H1 (cell line): ENCODE measurements around the gene ASCC1. TPM values are rescaled to one million over a fixed set of nuclear protein-coding genes. Genes with fewer than 3 reads are reported as not detected.
A peak's percentile ranks its signal among the peaks of the same experiment; 100 is the strongest.

Experiments used
- CTCF ChIA-PET: fragments of 300-600 bp; sonication (Branson Sonifier 250); formaldehyde crosslinking; loops from one replicate; lab custom pipeline; 2021; ENCODE audit not compliant: partially characterized antibody; lab: Charles Lee
- POLR2A ChIA-PET: fragments of 300-600 bp; sonication (Branson Sonifier 250); formaldehyde crosslinking; loops from one replicate; lab custom pipeline; 2021; ENCODE audit warnings: inconsistent platforms; ENCODE audit not compliant: partially characterized antibody; lab: Charles Lee
- DNase-seq, 2 experiments: peaks; one replicate each; pipeline versions ENCODE4 v3.0.0 to v3.0.0-alpha.2; 2010 to 2022; ENCODE audit warnings: low spot score in 2 of 2, low read depth in 1 of 2, mixed read lengths in 1 of 2
- FAIRE-seq: peaks from 2 replicates; lab custom pipeline; 2011; peaks lifted over from hg19 to GRCh38; lab: Jason Lieb, UNC
- H2AFZ ChIP-seq: 2 replicates; pipeline ENCODE4 v1.8.1; 2012; ENCODE audit warnings: low read length, inconsistent platforms
- H2AK5ac ChIP-seq: 2 replicates; pipeline ENCODE4 v1.6.1; 2013; ENCODE audit warnings: low read depth, low read length
- H2BK120ac ChIP-seq: replicated peaks from 2 replicates; pipeline ENCODE3; 2013; ENCODE audit warnings: low read depth, low read length, inconsistent platforms
- H2BK12ac ChIP-seq: 2 replicates; pipeline ENCODE4 v1.6.1; 2013; ENCODE audit warnings: low read depth, low read length
- H2BK15ac ChIP-seq: 2 replicates; pipeline ENCODE4 v1.6.1; 2013; ENCODE audit warnings: low read length
- H2BK20ac ChIP-seq: 2 replicates; pipeline ENCODE4 v1.6.1; 2013; ENCODE audit warnings: low read length
- H2BK5ac ChIP-seq: 2 replicates; pipeline ENCODE4 v1.6.1; 2013; ENCODE audit warnings: low read depth, low read length
- H3K14ac ChIP-seq: 2 replicates; pipeline ENCODE4 v1.6.1; 2013; ENCODE audit warnings: inconsistent platforms; ENCODE audit not compliant: insufficient read length
- H3K18ac ChIP-seq: 2 replicates; pipeline ENCODE4 v1.6.1; 2013; ENCODE audit warnings: low read length; ENCODE audit errors: extremely low read depth
- H3K23ac ChIP-seq: 2 replicates; pipeline ENCODE4 v1.6.1; 2013; ENCODE audit warnings: inconsistent platforms; ENCODE audit not compliant: insufficient read length
- H3K23me2 ChIP-seq: 2 replicates; pipeline ENCODE4 v1.6.1; 2013; ENCODE audit warnings: low read depth, low read length
- H3K27ac ChIP-seq: 2 replicates; pipeline ENCODE4 v1.6.1; 2011; ENCODE audit warnings: low read depth, low read length, inconsistent platforms
- H3K27me3 ChIP-seq, 4 experiments: replicated peaks in 1 of 4; 1 replicate in 1 of 4; 2 replicates in 3 of 4; pipeline versions ENCODE4 v1.6.1 to v1.8.1; 2011 to 2013; ENCODE audit warnings: low read length in 3 of 4, mild to moderate bottlenecking in 3 of 4, inconsistent platforms in 2 of 4, mixed read lengths in 2 of 4, moderate library complexity in 1 of 4; ENCODE audit not compliant: control insufficient read depth in 3 of 4, insufficient read depth in 3 of 4; ENCODE audit errors: extremely low read depth in 1 of 4
- H3K36me3 ChIP-seq, 4 experiments: 2 replicates each; pipeline versions ENCODE4 v1.6.1 to v1.8.1; 2011 to 2013; ENCODE audit warnings: mild to moderate bottlenecking in 4 of 4, low read length in 3 of 4, moderate library complexity in 2 of 4, control low read depth in 1 of 4, inconsistent platforms in 1 of 4; ENCODE audit not compliant: insufficient read depth in 4 of 4, control insufficient read depth in 2 of 4
- H3K4ac ChIP-seq: replicated peaks from 2 replicates; pipeline ENCODE3; 2013; ENCODE audit warnings: low read length, low read depth, mixed read lengths, inconsistent platforms; ENCODE audit not compliant: insufficient read length
- H3K4me1 ChIP-seq, 4 experiments: replicated peaks in 1 of 4; 1 replicate in 1 of 4; 2 replicates in 3 of 4; pipeline versions ENCODE4 v1.6.1 to v1.8.1; 2011 to 2013; ENCODE audit warnings: low read length in 3 of 4, inconsistent platforms in 2 of 4, mixed read lengths in 1 of 4; ENCODE audit not compliant: insufficient read depth in 4 of 4, control insufficient read depth in 3 of 4
- H3K4me2 ChIP-seq, 2 experiments: 2 replicates each; pipeline versions ENCODE4 v1.6.1 to v1.8.1; 2011 to 2013; ENCODE audit warnings: low read depth in 2 of 2, low read length in 2 of 2, control low read depth in 1 of 2, inconsistent platforms in 1 of 2, mild to moderate bottlenecking in 1 of 2; ENCODE audit not compliant: insufficient read depth in 1 of 2
- H3K4me3 ChIP-seq, 4 experiments: fragments of 200-600, 300-600 bp in 1 of 4; sonication (generic), shearing (Covaris generic), sonication (Bioruptor Twin) in 1 of 4; 2 replicates each; pipeline versions ENCODE4 v1.5.1 to v1.8.1; 2011 to 2016; ENCODE audit warnings: low read length in 4 of 4, low read depth in 3 of 4, control low read depth in 2 of 4, inconsistent platforms in 2 of 4, mild to moderate bottlenecking in 2 of 4, mixed read lengths in 1 of 4, moderate library complexity in 1 of 4; ENCODE audit not compliant: insufficient read depth in 2 of 4; ENCODE audit errors: extremely low read depth in 1 of 4
- H3K56ac ChIP-seq: replicated peaks from 2 replicates; pipeline ENCODE3; 2013; ENCODE audit warnings: low read depth, mild to moderate bottlenecking, mixed read lengths, low read length, inconsistent platforms; ENCODE audit not compliant: insufficient read length
- H3K79me1 ChIP-seq: 2 replicates; pipeline ENCODE4 v1.6.1; 2013; ENCODE audit warnings: low read depth, low read length, control low read depth
- H3K79me2 ChIP-seq, 2 experiments: 2 replicates each; pipeline versions ENCODE4 v1.6.1 to v1.8.1; 2012 to 2013; ENCODE audit warnings: low read length in 2 of 2, mild to moderate bottlenecking in 2 of 2, inconsistent platforms in 1 of 2; ENCODE audit not compliant: insufficient read depth in 2 of 2, control insufficient read depth in 1 of 2
- H3K9ac ChIP-seq, 4 experiments: replicated peaks in 1 of 4; 1 replicate in 1 of 4; 2 replicates in 3 of 4; pipeline versions ENCODE4 v1.6.1 to v1.8.1; 2011 to 2013; ENCODE audit warnings: low read depth in 3 of 4, low read length in 3 of 4, control low read depth in 2 of 4, mild to moderate bottlenecking in 2 of 4, moderate library complexity in 2 of 4, inconsistent platforms in 1 of 4; ENCODE audit errors: extremely low read depth in 1 of 4
- H3K9me3 ChIP-seq, 2 experiments: 2 replicates each; pipeline versions ENCODE4 v1.6.1 to v1.8.1; 2012 to 2013; ENCODE audit warnings: mild to moderate bottlenecking in 2 of 2, moderate library complexity in 2 of 2, control low read depth in 1 of 2, inconsistent platforms in 1 of 2, low read depth in 1 of 2, low read length in 1 of 2, mixed read lengths in 1 of 2; ENCODE audit not compliant: insufficient read depth in 2 of 2
- H4K20me1 ChIP-seq, 2 experiments: replicated peaks in 1 of 2; 2 replicates each; pipeline versions ENCODE3 to v1.8.1; 2011 to 2013; ENCODE audit warnings: inconsistent platforms in 2 of 2, low read length in 2 of 2, mild to moderate bottlenecking in 1 of 2; ENCODE audit not compliant: insufficient read depth in 2 of 2, control insufficient read depth in 1 of 2
- H4K5ac ChIP-seq: 2 replicates; pipeline ENCODE4 v1.6.1; 2013; ENCODE audit warnings: low read length, low read depth, mixed read lengths, inconsistent platforms; ENCODE audit not compliant: insufficient read length
- H4K8ac ChIP-seq: 2 replicates; pipeline ENCODE4 v1.8.0; 2013; ENCODE audit warnings: mild to moderate bottlenecking, moderate library complexity, low read length, inconsistent platforms; ENCODE audit not compliant: insufficient read depth; ENCODE audit errors: extremely low read depth
- H4K91ac ChIP-seq: replicated peaks from 2 replicates; pipeline ENCODE3; 2013; ENCODE audit warnings: low read length, mixed read lengths, inconsistent platforms; ENCODE audit not compliant: insufficient read length
- ASH2L ChIP-seq: fragments of 200-600, 300-600 bp; sonication (generic); IDR thresholded peaks from one replicate; pipeline ENCODE4 v1.7.1; 2017; ENCODE audit warnings: low read length
- BRCA1 ChIP-seq: IDR thresholded peaks from 2 replicates; pipeline ENCODE4 v1.6.1; 2012; ENCODE audit warnings: low read depth, low read length, improper control_type of control experiment
- GTF2F1 ChIP-seq: IDR thresholded peaks from 2 replicates; pipeline ENCODE4 v1.6.1; 2012; ENCODE audit warnings: low read depth, low read length, improper control_type of control experiment, borderline replicate concordance
- MAX ChIP-seq: IDR thresholded peaks from 2 replicates; pipeline ENCODE4 v1.6.1; 2012; ENCODE audit warnings: inconsistent platforms
- NANOG ChIP-seq: IDR thresholded peaks from 2 replicates; pipeline ENCODE4 v1.6.1; 2011; ENCODE audit warnings: low read length, low read depth, mild to moderate bottlenecking, inconsistent platforms; ENCODE audit not compliant: insufficient read depth, poor library complexity, severe bottlenecking
- POLR2A ChIP-seq, 2 experiments: IDR thresholded peaks; 1 replicate in 1 of 2; 2 replicates in 1 of 2; pipeline ENCODE4 v1.6.1; 2011; ENCODE audit warnings: low read depth in 2 of 2, low read length in 2 of 2, mild to moderate bottlenecking in 2 of 2; ENCODE audit errors: control extremely low read depth in 1 of 2
- POLR2AphosphoS5 ChIP-seq: IDR thresholded peaks from 2 replicates; pipeline ENCODE4 v1.6.1; 2011; ENCODE audit warnings: low read depth, low read length
- SIN3A ChIP-seq, 2 experiments: IDR thresholded peaks in 1 of 2; conservative IDR thresholded peaks in 1 of 2; 2 replicates each; pipeline ENCODE4 v1.6.1; 2011 to 2012; ENCODE audit warnings: low read length in 2 of 2, improper control_type of control experiment in 1 of 2, low read depth in 1 of 2, mild to moderate bottlenecking in 1 of 2
- SIRT6 ChIP-seq: IDR thresholded peaks from one replicate; pipeline ENCODE4 v1.7.1; 2012; ENCODE audit warnings: low read length, inconsistent platforms
- SP2 ChIP-seq: IDR thresholded peaks from 2 replicates; pipeline ENCODE4 v1.6.1; 2012; ENCODE audit warnings: mild to moderate bottlenecking, low read length, inconsistent platforms
- TAF1 ChIP-seq: IDR thresholded peaks from 2 replicates; pipeline ENCODE4 v1.6.1; 2011; ENCODE audit warnings: mild to moderate bottlenecking, low read depth, low read length
- TBP ChIP-seq: IDR thresholded peaks from 2 replicates; pipeline ENCODE4 v1.6.1; 2011; ENCODE audit warnings: low read depth, low read length, improper control_type of control experiment
- TCF12 ChIP-seq: IDR thresholded peaks from 2 replicates; pipeline ENCODE4 v1.6.1; 2011; ENCODE audit warnings: low read depth, mild to moderate bottlenecking, low read length
- ZNF274 ChIP-seq: IDR thresholded peaks from 2 replicates; pipeline ENCODE4 v1.7.0; 2012; ENCODE audit warnings: low read length, borderline replicate concordance; ENCODE audit errors: extremely low read depth
- WGBS, 2 experiments: shearing (Covaris generic) in 1 of 2; methylation state at CpG; one replicate each; pipeline versions ENCODE4 v1.1.6 to v1.1.7; 2013 to 2015; ENCODE audit warnings: low lambda C conversion rate in 2 of 2, mixed read lengths in 2 of 2, inconsistent platforms in 1 of 2, low coverage in 1 of 2, missing lambda C conversion rate in 1 of 2; ENCODE audit not compliant: insufficient replicate concordance in 2 of 2, insufficient coverage in 1 of 2, insufficient read length in 1 of 2; ENCODE audit errors: extremely low coverage in 1 of 2, missing lambda C conversion rate in 1 of 2; 5-methylcytosine and 5-hydroxymethylcytosine counted together
- polyA plus RNA-seq, 7 experiments: library from polyadenylated mRNA; depleted of rRNA in 3 of 7; stranded (reverse) in 5 of 7; unstranded in 2 of 7; fragments of >200 nt in 5 of 7; fragments of 200-250 nt in 2 of 7; gene quantifications; 1 replicate in 5 of 7; 2 replicates in 1 of 7; 4 replicates in 1 of 7; pipeline versions ENCODE4 v1.2.1 to v1.2.3, GENCODE V29; 2011 to 2013; ENCODE audit warnings: missing spikeins in 2 of 7, mixed read lengths in 2 of 7
- total RNA-seq: library from RNA; stranded (reverse); fragmentation: NEBNext Ultra II Directional; extraction: Animal tissue kit (Norgen Biotek cat#: 25700); gene quantifications from 2 replicates; pipeline ENCODE4 v1.2.1, GENCODE V29; 2021

The ASCC1 gene
- total and polyA plus RNA-seq, 2 of the 8 experiments (the other 6 are each of a cell fraction or from before 2014, with no cell fraction given), result 25.6 to 35.8 TPM

DNA sequence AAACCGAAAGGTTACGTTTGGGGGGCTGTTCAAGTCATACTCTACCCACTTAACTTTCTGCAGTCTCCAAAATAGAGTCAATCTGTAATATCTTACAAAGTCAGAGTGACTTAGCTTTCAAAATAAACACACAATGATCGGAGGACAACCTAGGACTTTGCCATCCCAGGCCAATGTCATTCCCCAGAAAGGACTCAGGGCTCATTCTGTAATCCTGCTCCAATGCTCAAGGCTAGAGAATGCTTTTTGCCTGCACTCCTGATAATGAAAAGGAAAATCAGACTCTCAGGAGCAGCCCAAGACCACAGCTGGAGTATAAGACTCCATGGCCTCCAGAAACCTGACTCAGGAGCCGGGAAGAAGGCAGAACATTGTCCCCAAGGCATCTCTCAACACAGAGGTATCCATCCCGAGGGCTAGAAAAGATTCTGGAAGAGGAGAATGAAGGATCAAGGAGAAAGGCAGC lies 28.5 kb upstream of the ASCC1 start:
- no peak overlapping the region for H2BK120ac ChIP-seq
- H3K23me2 ChIP-seq, result no peaks in the 10 kb centered on the region
- no peaks in the 10 kb centered on the region for H4K20me1 ChIP-seq
- 0 out of 2 replicates have a peak overlapping the region, but pooled peaks have one; percentile 3 for H2BK20ac ChIP-seq
- no peaks in the 10 kb centered on the region for H3K79me1 ChIP-seq
- H3K14ac ChIP-seq, result no peak overlapping the region
- no peak overlapping the region for H2BK12ac ChIP-seq
- H3K4me3 ChIP-seq, result no peak overlapping the region
- H3K18ac ChIP-seq, result no peak overlapping the region
- H2AK5ac ChIP-seq, result no peak overlapping the region
- WGBS, 2 experiments, result 90% methylated on average over 5 of the region's 5 CpGs; no CpG with 5 or more reads in 1 of the 2 experiments
- no peaks in the 10 kb centered on the region for H3K36me3 ChIP-seq
- no peak overlapping the region for H2AFZ ChIP-seq
- no peak for DNase-seq
- no peak overlapping the region for H3K56ac ChIP-seq
- POLR2A ChIA-PET, result interaction anchor here (1.6 to 24.2 kb wide), 2 partner anchors 16 to 32 kb away, joined by 4 to 673 read pairs; partner anchors contain the start of gene DDIT4
- H3K4ac ChIP-seq, result no peak overlapping the region
- no peaks in the 10 kb centered on the region for H3K79me2 ChIP-seq
- CTCF ChIA-PET, result interaction anchor here (2.2 to 2.3 kb wide), 2 partner anchors 29 to 31 kb away, joined by 8 to 9 read pairs; partner anchors contain the start of gene DDIT4
- no peak overlapping the region for H4K91ac ChIP-seq
- no peak overlapping the region for H4K8ac ChIP-seq
- no peak for FAIRE-seq
- H3K27ac ChIP-seq, result no peak overlapping the region
- no peak overlapping the region for H3K4me2 ChIP-seq
- H3K23ac ChIP-seq, result no peak overlapping the region
- H3K27me3 ChIP-seq, result no peaks in the 10 kb centered on the region; a peak in 1 of 7 replicates
- no peak overlapping the region for H3K9ac ChIP-seq
- TF ChIP-seq BRCA1, result no peak
- TF ChIP-seq ASH2L, result no peak
- no peak for TF ChIP-seq POLR2AphosphoS5
- no peak for TF ChIP-seq ZNF274
- TF ChIP-seq SP2, result no peak
- TF ChIP-seq POLR2A (IDR thresholded peaks at IDR 0.05; ENCODE audit: control extremely low read depth in 1 of 2, low read depth in 2 of 2, low read length in 2 of 2), result no peak
- TF ChIP-seq MAX, result no peak
- no peak for TF ChIP-seq TAF1
- no peak for TF ChIP-seq GTF2F1
- no peak for TF ChIP-seq TBP
- TF ChIP-seq SIRT6, result no peak
- TF ChIP-seq NANOG, result no peak
- TF ChIP-seq TCF12, result no peak
- TF ChIP-seq SIN3A (conservative IDR thresholded peaks at IDR 0.05 in 1 of 2, IDR thresholded peaks at IDR 0.05 in 1 of 2; ENCODE audit: low read depth in 1 of 2, low read length in 2 of 2), result no peak
- H3K4me1 ChIP-seq, result peaks cover 8 to 14% (median 12%) of the 10 kb centered on the region in 4 experiments
- H4K5ac ChIP-seq, result no peak overlapping the region
- no peaks in the 10 kb centered on the region for H3K9me3 ChIP-seq
- no peak overlapping the region for H2BK15ac ChIP-seq
- no peak overlapping the region for H2BK5ac ChIP-seq
